ENCODE data around the gene PLAGL2. TPM values are rescaled to one million over a fixed set of nuclear protein-coding genes. Genes with fewer than 3 reads are reported as not detected.

The PLAGL2 gene
- total and polyA plus RNA-seq, 4 donors, result 1.3 to 7.2 (median 1.6) TPM

DNA sequence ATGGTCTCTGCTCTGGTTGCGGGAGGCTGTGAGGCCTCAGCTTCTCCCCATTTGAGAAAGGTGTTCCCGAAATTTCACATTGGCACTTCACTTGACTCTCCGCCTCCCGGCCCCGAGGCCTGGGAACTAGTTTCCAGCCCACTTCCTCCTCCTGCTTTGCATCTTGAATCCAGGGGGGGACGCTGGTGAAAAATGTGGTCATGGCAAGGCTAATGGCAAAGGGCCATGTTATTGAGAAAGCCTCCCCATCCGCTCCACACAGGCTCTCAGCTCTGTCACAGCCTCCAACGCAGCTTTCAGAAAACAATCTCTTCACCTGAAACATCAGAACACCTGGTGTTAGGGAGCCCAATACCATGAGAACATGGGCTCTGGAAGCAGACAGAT lies 5.6 kb downstream of the PLAGL2 start:
- no peak overlapping the region for H3K4me3 ChIP-seq (ENCODE audit: low read depth in 1 of 3, low read length in 3 of 3)
- no peak overlapping the region for H3K9ac ChIP-seq (ENCODE audit: low read depth in 1 of 2, low read length in 2 of 2)
- no peak for DNase-seq (ENCODE audit: low spot score)
- H3K27me3 ChIP-seq (ENCODE audit: control insufficient read depth in 4 of 4, insufficient read depth in 4 of 4, low read length in 3 of 4), result no peaks in the 10 kb centered on the region
- WGBS, result 74% methylated on average over 8 of the region's 8 CpGs
- H3K9me3 ChIP-seq (ENCODE audit: control insufficient read depth in 4 of 4, low read length in 3 of 4), result no peaks in the 10 kb centered on the region
- H3K27ac ChIP-seq (ENCODE audit: low read depth in 1 of 2, low read length in 2 of 2), result no peak overlapping the region
- H3K36me3 ChIP-seq (ENCODE audit: control insufficient read depth in 4 of 4, insufficient read depth in 3 of 4, low read depth in 1 of 4, low read length in 3 of 4), result peaks cover 3 to 28% (median 14%) of the 10 kb centered on the region in 4 donors
- peaks cover 3 to 41% (median 29%) of the 10 kb centered on the region in 4 donors for H3K4me1 ChIP-seq (ENCODE audit: control insufficient read depth in 4 of 4, insufficient read depth in 4 of 4, low read length in 3 of 4)
- no peak for TF ChIP-seq YY1 (IDR thresholded peaks at IDR 0.05)
- TF ChIP-seq NR2F2 (IDR thresholded peaks at IDR 0.05), result no peak
- TF ChIP-seq, protein P1, sequence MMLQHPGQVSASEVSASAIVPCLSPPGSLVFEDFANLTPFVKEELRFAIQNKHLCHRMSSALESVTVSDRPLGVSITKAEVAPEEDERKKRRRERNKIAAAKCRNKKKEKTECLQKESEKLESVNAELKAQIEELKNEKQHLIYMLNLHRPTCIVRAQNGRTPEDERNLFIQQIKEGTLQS (IDR thresholded peaks at IDR 0.05), result no peak
- no peak for TF ChIP-seq FOXA2 (IDR thresholded peaks at IDR 0.05)
- no peak for TF ChIP-seq EGR1 (IDR thresholded peaks at IDR 0.05; ENCODE audit: low read depth in 2 of 2)
- TF ChIP-seq, protein P2, sequence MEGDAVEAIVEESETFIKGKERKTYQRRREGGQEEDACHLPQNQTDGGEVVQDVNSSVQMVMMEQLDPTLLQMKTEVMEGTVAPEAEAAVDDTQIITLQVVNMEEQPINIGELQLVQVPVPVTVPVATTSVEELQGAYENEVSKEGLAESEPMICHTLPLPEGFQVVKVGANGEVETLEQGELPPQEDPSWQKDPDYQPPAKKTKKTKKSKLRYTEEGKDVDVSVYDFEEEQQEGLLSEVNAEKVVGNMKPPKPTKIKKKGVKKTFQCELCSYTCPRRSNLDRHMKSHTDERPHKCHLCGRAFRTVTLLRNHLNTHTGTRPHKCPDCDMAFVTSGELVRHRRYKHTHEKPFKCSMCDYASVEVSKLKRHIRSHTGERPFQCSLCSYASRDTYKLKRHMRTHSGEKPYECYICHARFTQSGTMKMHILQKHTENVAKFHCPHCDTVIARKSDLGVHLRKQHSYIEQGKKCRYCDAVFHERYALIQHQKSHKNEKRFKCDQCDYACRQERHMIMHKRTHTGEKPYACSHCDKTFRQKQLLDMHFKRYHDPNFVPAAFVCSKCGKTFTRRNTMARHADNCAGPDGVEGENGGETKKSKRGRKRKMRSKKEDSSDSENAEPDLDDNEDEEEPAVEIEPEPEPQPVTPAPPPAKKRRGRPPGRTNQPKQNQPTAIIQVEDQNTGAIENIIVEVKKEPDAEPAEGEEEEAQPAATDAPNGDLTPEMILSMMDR (IDR thresholded peaks at IDR 0.05; ENCODE audit: low read depth, low read length, missing input control), result no peak
- TF ChIP-seq GABPA (IDR thresholded peaks at IDR 0.05 in 1 of 2, conservative IDR thresholded peaks at IDR 0.05 in 1 of 2), result no peak
- TF ChIP-seq FOXA1 (IDR thresholded peaks at IDR 0.05), result no peak
- TF ChIP-seq, protein P3, sequence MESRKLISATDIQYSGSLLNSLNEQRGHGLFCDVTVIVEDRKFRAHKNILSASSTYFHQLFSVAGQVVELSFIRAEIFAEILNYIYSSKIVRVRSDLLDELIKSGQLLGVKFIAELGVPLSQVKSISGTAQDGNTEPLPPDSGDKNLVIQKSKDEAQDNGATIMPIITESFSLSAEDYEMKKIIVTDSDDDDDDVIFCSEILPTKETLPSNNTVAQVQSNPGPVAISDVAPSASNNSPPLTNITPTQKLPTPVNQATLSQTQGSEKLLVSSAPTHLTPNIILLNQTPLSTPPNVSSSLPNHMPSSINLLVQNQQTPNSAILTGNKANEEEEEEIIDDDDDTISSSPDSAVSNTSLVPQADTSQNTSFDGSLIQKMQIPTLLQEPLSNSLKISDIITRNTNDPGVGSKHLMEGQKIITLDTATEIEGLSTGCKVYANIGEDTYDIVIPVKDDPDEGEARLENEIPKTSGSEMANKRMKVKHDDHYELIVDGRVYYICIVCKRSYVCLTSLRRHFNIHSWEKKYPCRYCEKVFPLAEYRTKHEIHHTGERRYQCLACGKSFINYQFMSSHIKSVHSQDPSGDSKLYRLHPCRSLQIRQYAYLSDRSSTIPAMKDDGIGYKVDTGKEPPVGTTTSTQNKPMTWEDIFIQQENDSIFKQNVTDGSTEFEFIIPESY (IDR thresholded peaks at IDR 0.05), result no peak
- TF ChIP-seq RAD21 (IDR thresholded peaks at IDR 0.05), result no peak
- no peak for TF ChIP-seq JUND (IDR thresholded peaks at IDR 0.05)
- TF ChIP-seq RXRA (IDR thresholded peaks at IDR 0.05), result no peak
- TF ChIP-seq HNF4G (IDR thresholded peaks at IDR 0.05), result no peak
- TF ChIP-seq, protein P4, sequence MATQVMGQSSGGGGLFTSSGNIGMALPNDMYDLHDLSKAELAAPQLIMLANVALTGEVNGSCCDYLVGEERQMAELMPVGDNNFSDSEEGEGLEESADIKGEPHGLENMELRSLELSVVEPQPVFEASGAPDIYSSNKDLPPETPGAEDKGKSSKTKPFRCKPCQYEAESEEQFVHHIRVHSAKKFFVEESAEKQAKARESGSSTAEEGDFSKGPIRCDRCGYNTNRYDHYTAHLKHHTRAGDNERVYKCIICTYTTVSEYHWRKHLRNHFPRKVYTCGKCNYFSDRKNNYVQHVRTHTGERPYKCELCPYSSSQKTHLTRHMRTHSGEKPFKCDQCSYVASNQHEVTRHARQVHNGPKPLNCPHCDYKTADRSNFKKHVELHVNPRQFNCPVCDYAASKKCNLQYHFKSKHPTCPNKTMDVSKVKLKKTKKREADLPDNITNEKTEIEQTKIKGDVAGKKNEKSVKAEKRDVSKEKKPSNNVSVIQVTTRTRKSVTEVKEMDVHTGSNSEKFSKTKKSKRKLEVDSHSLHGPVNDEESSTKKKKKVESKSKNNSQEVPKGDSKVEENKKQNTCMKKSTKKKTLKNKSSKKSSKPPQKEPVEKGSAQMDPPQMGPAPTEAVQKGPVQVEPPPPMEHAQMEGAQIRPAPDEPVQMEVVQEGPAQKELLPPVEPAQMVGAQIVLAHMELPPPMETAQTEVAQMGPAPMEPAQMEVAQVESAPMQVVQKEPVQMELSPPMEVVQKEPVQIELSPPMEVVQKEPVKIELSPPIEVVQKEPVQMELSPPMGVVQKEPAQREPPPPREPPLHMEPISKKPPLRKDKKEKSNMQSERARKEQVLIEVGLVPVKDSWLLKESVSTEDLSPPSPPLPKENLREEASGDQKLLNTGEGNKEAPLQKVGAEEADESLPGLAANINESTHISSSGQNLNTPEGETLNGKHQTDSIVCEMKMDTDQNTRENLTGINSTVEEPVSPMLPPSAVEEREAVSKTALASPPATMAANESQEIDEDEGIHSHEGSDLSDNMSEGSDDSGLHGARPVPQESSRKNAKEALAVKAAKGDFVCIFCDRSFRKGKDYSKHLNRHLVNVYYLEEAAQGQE (IDR thresholded peaks at IDR 0.05), result no peak
- TF ChIP-seq TAF1 (conservative IDR thresholded peaks at IDR 0.05), result no peak
- no peak for TF ChIP-seq SP1 (IDR thresholded peaks at IDR 0.05)
- TF ChIP-seq, protein P5, sequence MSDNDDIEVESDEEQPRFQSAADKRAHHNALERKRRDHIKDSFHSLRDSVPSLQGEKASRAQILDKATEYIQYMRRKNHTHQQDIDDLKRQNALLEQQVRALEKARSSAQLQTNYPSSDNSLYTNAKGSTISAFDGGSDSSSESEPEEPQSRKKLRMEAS (IDR thresholded peaks at IDR 0.05), result no peak
- TF ChIP-seq HNF4A (conservative IDR thresholded peaks at IDR 0.05), result no peak
